Activated naive CD8-positive, alpha-beta T cell (primary cell): ENCODE results near the gene IFT80.
"Not testable (repeated sequence)": the region's sequence is repeated elsewhere in the genome, so short reads cannot be mapped to it uniquely, and the experiment has no call there.

Experiments
- H3K27ac Mint-ChIP-seq: one replicate; pipeline ENCODE4 v1.8.0; 2021; ENCODE audit warnings: mixed read lengths
- H3K27me3 Mint-ChIP-seq: one replicate; pipeline ENCODE4 v1.8.0; 2021; ENCODE audit warnings: mixed read lengths
- H3K36me3 Mint-ChIP-seq: one replicate; pipeline ENCODE4 v1.8.0; 2021; ENCODE audit warnings: mixed read lengths
- H3K4me1 Mint-ChIP-seq: one replicate; pipeline ENCODE4 v1.8.0; 2021; ENCODE audit warnings: low read depth, mixed read lengths
- H3K4me3 Mint-ChIP-seq: one replicate; pipeline ENCODE4 v1.8.0; 2021; ENCODE audit warnings: mild to moderate bottlenecking, mixed read lengths
- H3K9me3 Mint-ChIP-seq: one replicate; pipeline ENCODE4 v1.8.0; 2021; ENCODE audit warnings: low read depth, mixed read lengths

Gene IFT80

DNA sequence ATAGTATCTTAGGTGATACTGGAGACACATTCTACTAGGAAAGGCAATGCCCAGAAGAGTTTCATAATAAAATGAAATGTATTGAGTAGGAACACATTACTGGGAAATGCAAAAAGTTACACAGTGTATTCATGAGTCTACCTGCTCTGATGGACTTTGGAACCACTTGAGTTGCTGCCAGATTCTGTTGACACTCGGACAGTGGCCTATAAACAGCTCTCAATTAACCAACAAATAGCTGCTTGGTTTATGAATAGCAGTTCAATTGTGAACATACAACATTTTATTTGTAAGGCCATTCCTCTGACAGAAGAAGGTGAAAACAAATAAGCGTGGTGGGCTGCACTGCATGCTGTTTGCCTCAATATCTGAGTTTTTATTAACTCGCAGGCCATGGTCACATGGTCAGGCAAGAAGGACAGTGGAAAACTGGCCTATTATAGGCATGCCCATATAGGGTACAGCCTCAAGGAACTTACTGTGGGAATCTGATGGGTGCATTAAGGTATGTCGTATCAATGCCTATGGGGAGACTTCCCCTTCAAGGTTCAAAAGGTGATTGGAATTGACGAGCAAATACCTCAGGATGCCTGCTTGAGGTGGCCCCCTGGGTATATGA lies 107.6 kb downstream of the IFT80 start:
- Mint-ChIP-seq H3K36me3 (peaks cover 23% of the 10 kb centered on the region), H3K4me3 (no peak overlapping the region), H3K27ac (no peak overlapping the region), H3K27me3 (no peaks in the 10 kb centered on the region), H3K4me1 (no peaks in the 10 kb centered on the region), H3K9me3 (no peaks in the 10 kb centered on the region)

DNA sequence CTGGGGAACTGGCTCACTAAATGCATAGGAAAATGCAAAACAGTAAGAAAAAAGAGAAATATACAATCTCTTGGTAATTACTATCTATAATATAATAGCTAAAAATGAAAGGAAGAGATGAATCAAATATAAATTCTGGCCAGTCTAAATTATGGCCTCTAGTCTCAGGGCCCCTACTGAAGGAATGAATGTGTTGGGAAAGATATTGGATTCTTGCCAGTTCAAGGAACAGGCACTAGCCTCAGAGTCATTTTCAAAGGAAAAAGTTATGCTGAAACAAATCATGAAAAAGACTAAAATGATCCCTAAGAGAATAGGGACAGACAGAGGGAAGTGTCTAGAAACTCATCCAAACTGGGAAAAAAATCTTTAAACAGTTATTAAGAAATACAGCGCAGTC lies 111.4 kb downstream of the IFT80 start:
- H3K27me3 Mint-ChIP-seq: no peaks in the 10 kb centered on the region
- H3K9me3 Mint-ChIP-seq: no peaks in the 10 kb centered on the region
- H3K4me1 Mint-ChIP-seq: no peaks in the 10 kb centered on the region
- H3K36me3 Mint-ChIP-seq: peaks cover 22% of the 10 kb centered on the region
- H3K27ac Mint-ChIP-seq: no peak overlapping the region
- no peak overlapping the region for H3K4me3 Mint-ChIP-seq

DNA sequence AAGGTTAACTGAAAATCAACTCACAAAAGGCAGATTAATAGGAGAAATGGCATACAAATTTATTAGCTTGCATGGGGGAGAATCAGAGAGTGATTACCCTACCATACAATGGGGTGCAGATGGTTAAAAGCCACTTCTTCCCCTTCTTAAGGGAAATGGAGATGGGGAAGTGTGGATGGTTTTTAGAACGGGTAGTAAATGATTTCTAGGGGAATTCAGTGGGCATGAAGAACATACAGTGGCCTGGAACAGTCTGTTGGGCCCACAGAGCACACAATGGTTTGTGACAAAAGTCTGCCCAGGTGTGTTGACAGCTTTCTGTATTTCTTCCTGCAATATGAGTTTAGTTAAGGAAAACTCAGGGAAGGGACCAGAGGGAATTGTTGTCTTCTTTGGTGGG lies 112.8 kb downstream of the IFT80 start:
- Mint-ChIP-seq H3K4me3 (no peak overlapping the region), H3K27me3 (no peaks in the 10 kb centered on the region), H3K36me3 (peaks cover 24% of the 10 kb centered on the region), H3K4me1 (no peaks in the 10 kb centered on the region), H3K27ac (no peak overlapping the region), H3K9me3 (no peaks in the 10 kb centered on the region)

DNA sequence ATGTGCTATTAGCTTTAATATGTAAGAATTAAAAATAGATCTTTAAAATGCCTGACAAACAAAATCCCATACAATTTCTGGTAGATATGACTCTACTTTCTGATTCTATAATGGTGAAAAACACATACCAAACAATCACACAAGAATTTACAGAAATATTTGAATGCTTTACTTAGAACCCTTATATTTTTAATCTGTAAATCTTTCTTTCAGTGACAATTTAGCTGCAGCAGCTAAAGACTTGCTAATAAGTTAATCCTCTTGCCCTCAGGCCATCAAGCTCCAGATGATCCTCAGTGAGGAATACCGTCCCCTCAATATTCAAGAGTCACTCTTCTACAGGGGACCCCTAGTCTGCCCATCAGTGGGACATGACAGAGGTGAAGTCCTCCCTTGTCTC lies 118.2 kb downstream of the IFT80 start:
- Mint-ChIP-seq H3K9me3 (no peaks in the 10 kb centered on the region), H3K4me3 (no peak overlapping the region), H3K36me3 (peaks cover 26% of the 10 kb centered on the region), H3K27ac (no peak overlapping the region), H3K27me3 (no peaks in the 10 kb centered on the region), H3K4me1 (no peaks in the 10 kb centered on the region)

DNA sequence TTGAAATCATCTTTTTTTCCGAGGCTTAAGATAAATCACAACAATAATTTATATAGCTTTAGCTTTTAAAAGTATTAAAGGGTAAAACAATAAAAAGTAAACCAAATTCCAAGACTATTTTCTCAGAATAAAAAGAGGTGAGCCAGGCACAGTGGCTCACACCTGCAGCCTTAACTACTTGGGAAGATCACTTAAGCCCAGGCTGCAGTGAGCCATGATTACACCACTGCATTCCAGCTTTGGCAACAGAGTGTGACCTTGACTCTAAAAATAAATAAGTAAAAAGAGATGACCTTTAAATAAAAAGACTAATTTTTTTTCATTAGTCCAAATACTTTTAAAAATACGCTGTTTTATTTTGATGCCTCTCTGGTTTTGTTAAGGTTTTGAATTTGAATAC lies 119.4 kb downstream of the IFT80 start:
- no peak overlapping the region for H3K27ac Mint-ChIP-seq
- no peak overlapping the region for H3K4me3 Mint-ChIP-seq
- H3K27me3 Mint-ChIP-seq: no peaks in the 10 kb centered on the region
- no peaks in the 10 kb centered on the region for H3K9me3 Mint-ChIP-seq
- no peaks in the 10 kb centered on the region for H3K4me1 Mint-ChIP-seq
- peaks cover 28% of the 10 kb centered on the region for H3K36me3 Mint-ChIP-seq

DNA sequence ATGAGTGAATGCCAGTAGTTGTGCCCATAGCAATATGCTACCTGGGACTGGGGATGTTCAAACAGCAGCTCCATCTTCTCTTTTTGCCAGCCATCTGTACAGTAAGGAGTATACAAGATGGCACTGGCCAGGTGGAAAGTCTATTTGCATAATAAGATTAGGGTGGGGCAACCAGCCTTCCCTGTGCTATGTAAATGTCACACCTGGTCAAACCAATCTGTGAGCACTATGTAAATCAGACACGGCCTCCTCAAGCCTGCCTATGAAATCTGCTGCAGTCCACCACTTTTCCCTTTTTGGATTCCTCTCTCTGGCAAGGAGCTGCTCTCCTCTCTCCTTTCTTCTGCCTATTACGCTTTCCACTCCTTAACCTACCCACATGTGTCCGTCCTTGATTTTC lies 120.8 kb downstream of the IFT80 start:
- Mint-ChIP-seq H3K4me1 (no peaks in the 10 kb centered on the region), H3K9me3 (no peaks in the 10 kb centered on the region), H3K27me3 (no peaks in the 10 kb centered on the region), H3K27ac (no peak overlapping the region), H3K4me3 (no peak overlapping the region), H3K36me3 (peaks cover 35% of the 10 kb centered on the region)

DNA sequence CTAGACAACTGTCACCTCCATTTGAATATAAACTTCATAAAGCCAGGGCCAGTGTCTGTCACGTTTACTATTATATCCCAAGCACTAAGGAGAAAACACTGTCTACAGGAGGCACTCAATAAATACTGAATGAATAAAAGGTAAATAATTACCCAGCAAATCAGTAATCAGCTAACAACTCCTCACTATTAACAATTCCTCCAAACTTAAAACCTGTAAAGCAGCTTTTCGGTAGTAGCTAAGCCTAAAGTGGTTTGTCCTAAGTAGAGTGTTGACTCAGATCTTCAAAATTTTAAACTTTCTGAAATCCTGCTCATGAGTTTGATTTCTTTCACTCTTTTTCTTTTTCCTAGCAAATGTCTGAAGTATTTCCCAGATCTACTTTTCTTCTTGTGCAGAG lies 133.9 kb downstream of the IFT80 start:
- no peaks in the 10 kb centered on the region for H3K9me3 Mint-ChIP-seq
- no peak overlapping the region for H3K4me3 Mint-ChIP-seq
- H3K27me3 Mint-ChIP-seq: no peaks in the 10 kb centered on the region
- H3K4me1 Mint-ChIP-seq: no peaks in the 10 kb centered on the region
- H3K27ac Mint-ChIP-seq: no peak overlapping the region
- peaks cover 17% of the 10 kb centered on the region for H3K36me3 Mint-ChIP-seq

DNA sequence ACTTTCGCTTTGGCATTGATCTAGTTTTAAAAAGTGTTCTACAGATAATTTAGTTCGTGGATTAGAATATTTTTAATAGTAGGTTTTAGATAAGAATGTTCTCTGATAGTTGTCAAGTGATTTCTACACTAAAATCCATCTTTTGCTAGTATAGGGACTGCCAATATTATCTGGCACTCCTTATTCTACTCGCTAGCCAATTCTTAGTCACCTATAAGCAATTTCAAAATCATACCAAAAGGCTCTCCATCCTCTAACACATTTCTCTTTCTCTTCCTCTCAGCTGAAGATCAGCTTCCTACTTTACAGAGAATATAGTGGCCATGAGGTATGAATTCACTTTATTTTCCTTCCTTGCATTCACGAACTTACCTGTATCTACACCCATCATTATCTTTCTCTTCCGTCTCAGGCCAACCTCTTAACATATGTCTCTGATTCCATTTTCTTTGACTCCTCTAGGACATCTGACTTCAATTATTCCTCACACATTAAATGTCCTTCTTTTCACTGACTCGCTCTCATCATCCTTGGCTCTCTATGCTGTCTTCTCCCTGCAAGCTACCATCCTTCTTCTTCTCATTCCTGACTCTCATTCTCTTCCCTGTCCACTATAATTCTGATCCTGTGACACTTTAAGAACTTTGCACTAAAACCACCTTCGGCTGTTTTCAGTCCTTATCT lies 138.3 kb downstream of the IFT80 start:
- H3K4me1 Mint-ChIP-seq: no peaks in the 10 kb centered on the region
- peaks cover 23% of the 10 kb centered on the region for H3K36me3 Mint-ChIP-seq
- H3K27ac Mint-ChIP-seq: no peak overlapping the region
- no peaks in the 10 kb centered on the region for H3K9me3 Mint-ChIP-seq
- H3K4me3 Mint-ChIP-seq: no peak overlapping the region
- no peaks in the 10 kb centered on the region for H3K27me3 Mint-ChIP-seq

DNA sequence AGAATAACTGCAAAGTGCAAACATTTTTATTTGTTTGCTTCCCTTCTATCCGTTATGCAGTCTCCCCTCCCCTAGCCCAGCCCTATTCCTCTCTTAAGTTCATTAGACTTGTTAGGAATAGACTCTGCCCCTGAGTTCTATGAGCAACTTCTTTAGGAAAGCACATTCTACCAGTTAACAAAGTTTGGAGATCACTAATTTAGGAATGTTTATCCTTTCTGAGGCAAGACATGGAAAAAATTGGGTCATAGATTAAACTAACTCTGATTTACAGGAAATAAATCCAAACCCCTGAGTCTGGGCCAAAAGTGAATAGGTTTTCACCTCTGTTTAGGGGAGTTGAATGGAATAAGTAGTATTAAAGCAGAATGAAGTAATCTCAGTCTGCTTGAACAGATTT lies 139.4 kb downstream of the IFT80 start:
- peaks cover 20% of the 10 kb centered on the region for H3K36me3 Mint-ChIP-seq
- H3K9me3 Mint-ChIP-seq: no peaks in the 10 kb centered on the region
- no peaks in the 10 kb centered on the region for H3K4me1 Mint-ChIP-seq
- H3K27ac Mint-ChIP-seq: no peak overlapping the region
- H3K4me3 Mint-ChIP-seq: no peak overlapping the region
- H3K27me3 Mint-ChIP-seq: no peaks in the 10 kb centered on the region

DNA sequence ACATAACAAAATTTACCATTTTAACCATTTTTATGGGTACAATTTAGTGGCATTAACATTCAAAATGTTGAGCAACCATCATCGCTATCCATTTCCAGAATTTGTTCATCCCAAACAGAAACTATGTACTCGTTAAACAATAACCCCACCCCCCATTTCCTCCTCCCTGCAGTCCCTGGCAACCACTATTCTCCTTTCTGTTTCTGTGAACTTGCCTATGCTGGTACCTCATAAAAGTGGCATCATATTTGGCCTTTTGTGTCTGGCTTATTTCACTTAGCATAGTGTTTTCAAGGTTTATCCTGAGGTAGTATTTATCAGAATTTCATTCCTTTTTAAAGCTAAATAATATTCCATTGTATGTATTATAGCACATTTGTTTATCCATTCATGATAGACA lies 141.4 kb downstream of the IFT80 start:
- Mint-ChIP-seq H3K36me3 (peaks cover 16% of the 10 kb centered on the region), H3K4me3 (no peak overlapping the region), H3K27ac (no peak overlapping the region), H3K4me1 (no peaks in the 10 kb centered on the region), H3K27me3 (no peaks in the 10 kb centered on the region), H3K9me3 (no peaks in the 10 kb centered on the region)

DNA sequence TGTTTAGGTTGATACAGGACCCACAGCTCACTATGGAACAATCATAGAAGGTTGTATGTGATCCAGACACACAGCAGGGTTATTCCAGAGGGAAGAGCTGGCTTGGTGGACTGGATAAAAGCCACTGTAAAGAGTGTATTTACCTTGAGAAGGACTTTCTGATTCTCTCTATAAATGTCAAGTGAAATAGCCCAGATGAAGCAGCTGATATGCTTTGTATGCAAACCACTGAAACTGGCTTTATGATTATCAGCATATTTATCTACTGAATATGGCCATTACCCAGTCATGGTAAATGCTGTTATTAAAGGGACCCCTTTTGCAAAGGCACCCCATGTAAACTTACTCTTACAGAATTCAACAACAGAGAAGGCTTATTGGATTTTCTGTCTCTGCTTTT lies 145.7 kb downstream of the IFT80 start:
- Mint-ChIP-seq H3K36me3 (no peaks in the 10 kb centered on the region), H3K4me1 (no peaks in the 10 kb centered on the region), H3K27ac (no peak overlapping the region), H3K27me3 (no peaks in the 10 kb centered on the region), H3K4me3 (no peak overlapping the region), H3K9me3 (no peaks in the 10 kb centered on the region)

DNA sequence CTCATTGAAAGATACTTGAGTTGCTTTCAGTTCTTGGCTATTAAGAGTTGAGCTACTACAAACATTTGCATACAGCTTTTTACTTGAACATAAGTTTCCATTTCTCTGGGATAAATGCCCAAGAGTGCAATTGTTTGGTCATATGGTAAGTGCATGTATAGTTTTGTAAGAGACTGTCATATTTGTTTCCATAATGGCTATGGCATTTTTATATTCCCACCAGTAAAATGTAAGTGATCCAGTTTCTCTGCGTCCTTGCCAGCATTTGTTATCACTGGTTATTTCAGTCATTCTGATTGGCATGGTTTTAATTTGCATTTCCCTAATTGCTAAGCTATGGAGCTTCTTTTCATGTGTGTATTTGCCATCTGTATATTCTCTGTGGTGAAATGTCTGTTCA lies 151.3 kb downstream of the IFT80 start:
- Mint-ChIP-seq H3K4me3 (no peak overlapping the region), H3K36me3 (peaks cover 3% of the 10 kb centered on the region), H3K27ac (no peak overlapping the region), H3K9me3 (peaks cover 4% of the 10 kb centered on the region), H3K4me1 (no peaks in the 10 kb centered on the region), H3K27me3 (no peaks in the 10 kb centered on the region)

DNA sequence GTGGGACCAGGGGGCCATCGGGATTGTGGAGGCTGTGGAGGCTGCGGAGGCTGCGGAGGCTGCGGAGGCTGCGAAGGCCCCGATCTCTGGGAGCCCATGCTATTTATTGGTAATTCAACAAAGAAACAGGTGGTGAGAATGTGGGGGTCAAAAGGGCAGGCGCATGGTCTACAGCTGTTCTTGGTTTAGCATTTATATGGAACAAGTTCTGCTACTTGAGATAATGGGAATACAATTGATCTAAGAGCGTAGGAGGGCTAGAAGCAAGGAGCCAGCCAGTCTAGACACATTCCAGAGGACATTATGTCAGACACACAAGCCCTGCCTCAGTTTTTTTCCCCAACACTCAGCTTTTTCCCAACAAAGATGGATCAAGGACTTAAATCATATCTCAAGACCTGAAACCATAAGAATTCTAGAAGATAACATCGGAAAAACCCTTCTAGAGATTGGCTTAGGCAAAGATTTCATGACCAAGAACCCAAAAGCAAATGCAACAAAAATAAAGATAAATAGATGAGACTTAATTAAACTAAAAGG lies 153.7 kb downstream of the IFT80 start:
- Mint-ChIP-seq H3K4me1 (no peaks in the 10 kb centered on the region), H3K4me3 (no peak overlapping the region), H3K27ac (no peak overlapping the region)

DNA sequence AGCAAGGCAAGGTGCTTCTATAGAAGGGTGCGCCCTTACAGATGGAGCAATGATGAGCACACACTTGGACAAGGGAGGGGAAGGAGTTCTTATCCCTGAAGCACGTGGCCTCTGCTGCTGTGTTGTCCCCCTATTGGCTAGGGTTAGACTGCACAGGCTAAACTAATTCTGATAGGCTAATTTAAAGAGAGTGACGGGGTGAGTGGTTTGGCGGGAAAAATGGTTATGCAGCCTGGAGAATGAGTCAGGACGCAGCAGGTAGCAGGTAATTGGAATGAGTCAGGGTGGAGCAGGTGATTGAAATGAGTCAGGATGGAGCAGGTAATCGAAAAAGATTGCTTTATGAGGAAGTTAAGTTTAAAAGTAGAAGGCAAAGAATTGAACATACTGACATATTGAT lies 158.3 kb downstream of the IFT80 start:
- H3K4me3 Mint-ChIP-seq, H3K4me1 Mint-ChIP-seq, H3K27me3 Mint-ChIP-seq, H3K27ac Mint-ChIP-seq, H3K36me3 Mint-ChIP-seq, H3K9me3 Mint-ChIP-seq: not testable (repeated sequence)

More for the DNA sequence above, 153.7 kb downstream of the IFT80 start:
- H3K9me3 Mint-ChIP-seq: peaks cover 6% of the 10 kb centered on the region
- H3K27me3 Mint-ChIP-seq: peaks cover 4% of the 10 kb centered on the region
- peaks cover 7% of the 10 kb centered on the region for H3K36me3 Mint-ChIP-seq

DNA sequence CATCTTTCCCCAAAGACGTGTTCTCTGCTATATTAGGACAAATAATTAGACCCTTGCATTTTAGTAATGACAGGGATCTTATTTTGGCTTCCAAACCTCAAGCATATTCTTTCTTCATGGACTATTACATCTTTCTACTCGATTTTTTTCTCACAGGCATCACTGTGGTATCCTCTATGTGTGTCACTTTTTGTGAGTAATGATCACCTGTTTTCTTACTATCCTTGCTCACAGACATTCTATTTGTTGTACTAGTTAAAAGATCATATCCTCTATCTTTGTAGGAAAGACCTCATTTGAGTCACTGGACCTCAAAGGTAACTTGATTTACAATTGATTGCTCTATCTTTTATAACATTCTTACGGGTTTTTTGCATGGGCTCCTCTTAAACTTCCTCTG lies 167.0 kb downstream of the IFT80 start:
- Mint-ChIP-seq H3K36me3 (no peaks in the 10 kb centered on the region), H3K27ac (no peak overlapping the region), H3K9me3 (no peaks in the 10 kb centered on the region), H3K4me1 (peaks cover 2% of the 10 kb centered on the region), H3K27me3 (peaks cover 20% of the 10 kb centered on the region), H3K4me3 (no peak overlapping the region)

DNA sequence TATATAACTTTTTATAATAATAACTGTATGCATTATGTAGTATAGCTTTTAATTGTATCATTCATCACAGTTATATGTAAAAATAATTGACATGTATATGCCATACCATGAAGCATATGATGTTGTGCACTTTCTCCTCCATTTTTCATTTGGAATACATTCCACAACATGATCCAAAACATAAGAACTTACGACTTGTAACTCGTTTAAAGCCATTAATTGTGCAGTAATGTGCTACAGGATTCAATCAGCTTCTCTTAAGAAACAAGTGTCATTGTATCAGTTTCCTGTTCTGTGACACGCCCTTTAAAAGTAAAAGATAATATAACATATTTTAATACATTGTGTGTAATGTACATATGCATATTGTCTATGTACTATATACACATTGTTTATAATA lies 171.6 kb downstream of the IFT80 start:
- H3K36me3 Mint-ChIP-seq: no peaks in the 10 kb centered on the region
- H3K4me1 Mint-ChIP-seq: peaks cover 21% of the 10 kb centered on the region
- no peak overlapping the region for H3K4me3 Mint-ChIP-seq
- H3K27ac Mint-ChIP-seq: no peak overlapping the region
- no peaks in the 10 kb centered on the region for H3K9me3 Mint-ChIP-seq
- peaks cover 40% of the 10 kb centered on the region for H3K27me3 Mint-ChIP-seq
